Mucosa of gallbladder (tissue), 1 donor: ENCODE results near the gene TSPY8. TPM values are rescaled to one million over a fixed set of nuclear protein-coding genes. Genes with fewer than 3 reads are reported as not detected.
"Not testable (repeated sequence)": the region's sequence is repeated elsewhere in the genome, so short reads cannot be mapped to it uniquely, and the experiment has no call there.

ENCODE experiments used
- DNase-seq: peaks from one replicate; pipeline ENCODE4 v3.0.0-alpha.2; 2020; ENCODE audit warnings: low spot score
- total RNA-seq: library from RNA; stranded (reverse); gene quantifications from one replicate; pipeline ENCODE4 v1.2.1, GENCODE V29; 2021
- donor health status: DM: no; HTN: no; CAD: no.

The TSPY8 gene
- not detected for total RNA-seq

GRCh38 chrY:9357497-9357896, at the start of gene TSPY8:
Gene TSPY8, plus strand, starts transcription at chrY:9357797. Its CDS starts 46 bp downstream, at chrY:9357843.
- not testable (repeated sequence) for DNase-seq

- no peak for DNase-seq
Measured at GRCh38 chrY:9320996-9321395, 36.6 kb upstream of the TSPY8 start.

DNA sequence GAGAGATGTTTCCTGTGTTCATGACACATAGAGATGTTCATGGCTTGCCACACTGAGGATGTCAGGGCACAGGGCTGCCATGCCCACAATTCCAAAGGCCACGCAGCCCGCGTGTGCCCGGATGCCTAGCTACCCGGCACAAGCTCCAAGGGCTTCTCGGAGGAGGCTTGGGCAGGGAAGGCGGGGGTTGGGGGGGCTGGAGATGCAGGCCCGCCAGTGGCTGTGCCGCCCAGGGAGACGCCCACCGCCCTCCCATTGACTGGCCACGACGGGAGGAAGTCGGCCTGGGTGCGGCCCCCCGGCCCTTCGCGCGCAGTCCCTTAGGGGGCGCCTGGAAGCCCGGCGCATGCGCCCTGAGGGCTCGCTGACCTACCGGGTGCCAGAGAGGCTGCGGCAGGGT, 20.4 kb upstream of the TSPY8 start, which contains the start of gene TSPY4:
Gene TSPY4, plus strand, starts transcription at position 301 of the 400 bp plus-strand sequence. Its CDS starts 46 bp downstream, at position 347.
- not testable (repeated sequence) for DNase-seq

DNA sequence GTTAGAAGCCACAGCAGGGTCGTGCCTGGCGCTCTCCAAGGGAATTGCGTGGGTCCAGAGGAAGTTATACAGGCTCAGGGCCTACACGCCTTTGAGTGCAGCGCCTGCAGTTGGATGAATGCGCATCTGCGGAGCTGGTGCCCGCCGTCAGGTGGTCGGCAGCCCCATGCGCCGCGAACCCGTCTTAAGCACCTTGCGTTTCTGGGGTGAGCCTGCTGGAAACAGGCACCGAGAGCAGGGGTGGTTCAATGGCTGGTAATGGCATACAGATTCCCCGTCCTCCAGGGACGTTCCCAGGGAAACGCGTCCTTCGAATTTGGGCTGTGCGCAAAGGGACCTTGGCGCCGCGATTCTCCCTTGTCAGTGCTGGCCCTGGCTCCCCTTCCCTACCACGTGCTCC, 38.9 kb downstream of the TSPY8 start:
- not testable (repeated sequence) for DNase-seq

DNA sequence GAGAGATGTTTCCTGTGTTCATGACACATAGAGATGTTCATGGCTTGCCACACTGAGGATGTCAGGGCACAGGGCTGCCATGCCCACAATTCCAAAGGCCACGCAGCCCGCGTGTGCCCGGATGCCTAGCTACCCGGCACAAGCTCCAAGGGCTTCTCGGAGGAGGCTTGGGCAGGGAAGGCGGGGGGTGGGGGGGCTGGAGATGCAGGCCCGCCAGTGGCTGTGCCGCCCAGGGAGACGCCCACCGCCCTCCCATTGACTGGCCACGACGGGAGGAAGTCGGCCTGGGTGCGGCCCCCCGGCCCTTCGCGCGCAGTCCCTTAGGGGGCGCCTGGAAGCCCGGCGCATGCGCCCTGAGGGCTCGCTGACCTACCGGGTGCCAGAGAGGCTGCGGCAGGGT, 40.5 kb downstream of the TSPY8 start, which contains the start of gene TSPY3:
Gene TSPY3, plus strand, starts transcription at position 301 of the 400 bp plus-strand sequence. Its CDS starts 46 bp downstream, at position 347.
- DNase-seq: not testable (repeated sequence)

Other genes with a start within 250 kb of the TSPY8 start
- gene TSPY4, start 20.3 kb upstream of the TSPY8 start, total RNA-seq: not detected
- gene TSPY3, start 40.6 kb downstream of the TSPY8 start, total RNA-seq: not detected
- gene TSPY1, start 109.2 kb downstream of the TSPY8 start, total RNA-seq: not detected
- not detected for gene TSPY9, start 129.5 kb downstream of the TSPY8 start, total RNA-seq
- not detected for gene TSPY10, start 170.1 kb downstream of the TSPY8 start, total RNA-seq